GM21390 (cell line): ENCODE measurements around the gene DMAC2.
"Not testable (repeated sequence)": the region's sequence is repeated elsewhere in the genome, so short reads cannot be mapped to it uniquely, and the experiment has no call there.

Experiments used
- ATAC-seq: cut with Tn5 transposase; IDR thresholded peaks from one replicate; pipeline ENCODE4 v1.9.1; 2021; ENCODE audit not compliant: unreplicated experiment

Gene DMAC2

DNA sequence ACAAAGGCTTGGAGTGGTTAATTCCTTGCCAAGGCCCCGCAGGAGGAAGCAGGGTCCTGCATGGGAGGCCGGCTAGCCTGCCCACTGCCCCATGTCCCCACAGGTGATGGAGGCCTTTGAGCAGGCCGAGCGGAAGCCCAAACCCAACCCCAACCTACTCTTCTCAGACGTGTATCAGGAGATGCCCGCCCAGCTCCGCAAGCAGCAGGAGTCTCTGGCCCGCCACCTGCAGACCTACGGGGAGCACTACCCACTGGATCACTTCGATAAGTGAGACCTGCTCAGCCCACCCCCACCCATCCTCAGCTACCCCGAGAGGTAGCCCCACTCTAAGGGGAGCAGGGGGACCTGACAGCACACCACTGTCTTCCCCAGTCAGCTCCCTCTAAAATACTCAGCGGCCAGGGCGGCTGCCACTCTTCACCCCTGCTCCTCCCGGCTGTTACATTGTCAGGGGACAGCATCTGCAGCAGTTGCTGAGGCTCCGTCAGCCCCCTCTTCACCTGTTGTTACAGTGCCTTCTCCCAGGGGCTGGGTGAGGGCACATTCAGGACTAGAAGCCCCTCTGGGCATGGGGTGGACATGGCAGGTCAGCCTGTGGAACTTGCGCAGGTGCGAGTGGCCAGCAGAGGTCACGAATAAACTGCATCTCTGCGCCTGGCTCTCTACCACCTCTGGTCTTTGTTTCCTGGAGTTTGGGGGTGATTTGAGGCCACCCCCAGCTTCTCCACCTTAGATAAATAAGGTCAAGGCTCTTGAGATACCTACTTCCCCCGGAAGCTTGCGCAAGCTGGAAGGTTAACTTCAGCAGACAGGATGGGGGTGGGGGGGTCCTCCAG is 15.2 kb downstream of the DMAC2 start:
- ATAC-seq: no peak

DNA sequence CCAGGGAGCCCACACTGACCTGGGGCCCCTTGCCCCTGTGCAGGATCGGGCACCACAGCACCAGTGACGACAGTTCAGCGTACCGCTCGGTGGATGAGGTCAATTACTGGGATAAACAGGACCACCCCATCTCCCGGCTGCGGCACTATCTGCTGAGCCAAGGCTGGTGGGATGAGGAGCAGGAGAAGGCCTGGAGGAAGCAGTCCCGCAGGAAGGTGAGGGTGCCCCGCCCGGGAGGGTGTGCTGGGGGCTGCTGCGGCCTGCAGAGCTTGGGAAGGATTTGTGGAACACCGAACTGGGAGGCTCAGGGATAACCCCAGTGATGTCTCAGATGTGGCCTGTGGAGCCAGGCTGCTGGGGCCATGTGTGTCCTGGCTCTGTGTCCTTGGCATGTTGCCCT is 16.8 kb downstream of the DMAC2 start:
- ATAC-seq: no peak

DNA sequence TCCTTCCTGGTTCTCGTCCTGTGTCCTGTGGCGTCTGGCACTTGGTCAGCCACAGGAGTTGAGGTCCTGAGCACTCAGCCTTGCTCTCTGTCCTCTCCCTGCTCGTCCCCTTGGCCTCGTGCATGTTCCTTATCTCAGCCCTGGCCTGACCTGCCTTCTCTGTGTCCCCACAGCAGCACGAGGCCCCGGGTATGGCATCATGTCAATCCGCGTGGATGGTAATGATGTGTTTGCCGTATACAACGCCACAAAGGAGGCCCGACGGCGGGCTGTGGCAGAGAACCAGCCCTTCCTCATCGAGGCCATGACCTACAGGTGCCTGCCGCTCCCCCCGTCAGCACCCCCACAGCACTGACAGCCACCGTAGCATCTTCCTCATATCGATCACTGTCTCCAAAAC is 17.3 kb downstream of the DMAC2 start:
- ATAC-seq: no peak

GRCh38 chr19:41421973-41422372 is 17.7 kb downstream of the DMAC2 start:
- ATAC-seq: no peak

- ATAC-seq: no peak
These were observed 18.4 kb downstream of the DMAC2 start for GRCh38 chr19:41421314-41421713.

DNA sequence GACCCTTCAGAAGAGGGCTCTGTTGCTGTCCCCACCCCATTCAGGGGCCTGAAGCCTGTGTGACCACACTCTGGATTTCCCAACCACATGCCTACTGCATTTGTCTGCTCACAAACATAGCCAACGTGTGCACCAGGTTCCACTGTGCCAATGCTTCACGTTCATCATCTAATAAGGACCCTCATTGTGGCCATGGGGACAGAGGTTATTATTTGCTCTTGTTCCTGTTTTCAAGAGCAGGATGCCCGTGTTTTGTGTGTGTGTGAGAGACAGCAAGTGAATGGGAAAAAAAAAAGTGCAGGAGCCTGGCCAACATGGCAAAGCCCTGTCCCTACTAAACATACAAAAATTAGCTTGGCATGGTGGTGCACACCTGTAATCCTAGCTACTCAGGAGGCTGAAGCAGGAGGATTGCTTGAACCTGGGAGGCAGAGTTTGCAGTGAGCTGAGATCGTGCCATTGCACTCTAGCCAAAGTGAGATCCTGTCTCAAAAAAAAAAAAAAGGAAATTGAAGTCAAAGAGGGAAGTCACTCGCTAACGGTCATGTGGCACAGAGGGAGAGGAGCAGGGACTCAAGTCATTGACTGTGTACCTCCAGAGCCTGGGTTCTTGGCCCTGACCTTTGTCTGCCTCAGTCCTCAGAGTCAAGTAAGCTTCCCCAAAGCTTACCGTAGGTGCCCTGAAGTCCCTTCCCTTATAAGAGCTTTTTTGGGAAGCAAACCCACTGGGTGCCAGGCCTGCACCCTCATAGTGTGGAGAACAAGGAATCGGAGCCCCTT is 19.4 kb downstream of the DMAC2 start:
- no peak for ATAC-seq

DNA sequence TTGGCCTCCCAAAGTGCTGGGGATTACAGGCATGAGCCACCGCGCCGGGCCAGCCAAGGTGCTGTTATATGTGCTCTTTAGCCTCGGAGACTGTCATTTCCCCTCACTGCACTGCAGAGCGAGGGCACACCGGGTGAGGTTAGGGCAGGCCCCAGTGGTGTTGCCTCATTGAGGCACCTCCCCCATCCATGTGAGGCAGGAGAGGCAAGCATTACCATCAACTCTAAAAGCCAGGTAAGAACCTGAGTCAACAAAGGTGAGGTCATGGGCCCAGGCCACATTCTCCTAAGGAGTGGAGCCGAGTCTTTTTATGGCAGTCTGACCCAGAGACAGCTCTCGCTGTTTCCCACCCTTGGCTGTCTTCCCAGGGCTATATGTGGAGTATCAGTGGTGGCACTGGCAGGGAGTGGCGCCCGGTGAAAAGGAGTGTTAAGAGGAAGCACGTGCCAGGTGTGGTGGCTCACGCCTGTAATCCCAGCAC is 23.5 kb downstream of the DMAC2 start:
- ATAC-seq: no peak

DNA sequence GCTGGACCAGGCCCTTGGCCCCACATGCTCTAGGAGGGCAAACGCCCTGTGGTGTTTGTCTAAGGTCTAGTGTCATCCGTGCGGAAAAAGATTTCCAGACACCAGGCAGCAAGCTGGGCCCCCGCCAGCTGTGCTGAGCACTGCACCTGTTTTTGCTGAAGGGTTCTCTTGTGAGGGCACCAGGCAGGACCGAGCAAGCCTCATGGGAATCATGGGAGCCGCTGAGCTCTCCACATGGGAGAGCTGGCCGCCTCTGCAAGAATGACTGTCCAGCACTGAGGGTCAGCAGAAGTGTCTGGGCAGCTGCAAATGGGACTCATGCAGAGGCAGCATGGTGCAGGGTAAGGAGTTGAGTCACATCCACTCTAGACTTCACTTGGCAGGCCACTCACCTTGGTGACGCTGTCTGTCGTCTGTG is 24.5 kb downstream of the DMAC2 start:
- ATAC-seq: no peak

DNA sequence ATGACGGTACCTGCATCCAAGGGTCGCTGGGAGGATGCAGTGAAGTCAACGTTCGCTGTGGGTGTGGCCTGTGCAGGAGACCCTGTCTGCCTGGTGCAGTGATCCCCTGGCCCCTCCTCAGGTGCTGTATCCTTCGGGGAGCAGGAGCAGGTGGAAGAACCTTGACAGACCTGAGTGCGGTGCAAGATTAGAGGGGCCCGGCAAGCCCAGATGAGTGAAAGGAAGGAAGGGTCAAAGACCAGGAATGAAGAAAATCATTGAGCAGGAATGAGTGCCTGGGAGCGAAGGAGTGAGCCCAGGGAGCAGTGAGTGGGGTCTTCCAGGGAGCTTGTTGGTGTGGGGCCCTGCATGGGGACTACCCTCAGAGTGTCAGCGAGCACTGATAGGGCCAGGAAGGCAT is 25.3 kb downstream of the DMAC2 start:
- no peak for ATAC-seq

DNA sequence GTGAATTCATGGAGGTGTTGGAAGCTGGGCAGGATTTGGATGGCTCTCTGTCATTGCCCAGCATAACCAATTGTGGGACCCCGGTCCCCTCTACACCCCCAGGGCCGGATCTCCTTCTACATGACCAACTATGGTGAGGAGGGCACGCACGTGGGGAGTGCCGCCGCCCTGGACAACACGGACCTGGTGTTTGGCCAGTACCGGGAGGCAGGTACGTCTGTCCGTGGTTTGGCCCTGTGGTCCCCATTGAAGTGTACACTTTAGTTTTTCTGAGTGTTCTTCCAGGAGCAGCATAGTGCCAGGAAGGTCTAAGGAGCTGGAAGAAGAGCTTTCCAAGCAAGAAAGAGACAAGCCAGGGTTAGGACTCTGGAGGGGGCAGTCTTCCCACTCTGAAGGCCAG is 25.8 kb downstream of the DMAC2 start:
- no peak for ATAC-seq

- no peak for ATAC-seq
These were observed 26.8 kb downstream of the DMAC2 start for GRCh38 chr19:41412953-41413352.

- no peak for ATAC-seq
These were observed 27.8 kb downstream of the DMAC2 start for GRCh38 chr19:41411968-41412265.

DNA sequence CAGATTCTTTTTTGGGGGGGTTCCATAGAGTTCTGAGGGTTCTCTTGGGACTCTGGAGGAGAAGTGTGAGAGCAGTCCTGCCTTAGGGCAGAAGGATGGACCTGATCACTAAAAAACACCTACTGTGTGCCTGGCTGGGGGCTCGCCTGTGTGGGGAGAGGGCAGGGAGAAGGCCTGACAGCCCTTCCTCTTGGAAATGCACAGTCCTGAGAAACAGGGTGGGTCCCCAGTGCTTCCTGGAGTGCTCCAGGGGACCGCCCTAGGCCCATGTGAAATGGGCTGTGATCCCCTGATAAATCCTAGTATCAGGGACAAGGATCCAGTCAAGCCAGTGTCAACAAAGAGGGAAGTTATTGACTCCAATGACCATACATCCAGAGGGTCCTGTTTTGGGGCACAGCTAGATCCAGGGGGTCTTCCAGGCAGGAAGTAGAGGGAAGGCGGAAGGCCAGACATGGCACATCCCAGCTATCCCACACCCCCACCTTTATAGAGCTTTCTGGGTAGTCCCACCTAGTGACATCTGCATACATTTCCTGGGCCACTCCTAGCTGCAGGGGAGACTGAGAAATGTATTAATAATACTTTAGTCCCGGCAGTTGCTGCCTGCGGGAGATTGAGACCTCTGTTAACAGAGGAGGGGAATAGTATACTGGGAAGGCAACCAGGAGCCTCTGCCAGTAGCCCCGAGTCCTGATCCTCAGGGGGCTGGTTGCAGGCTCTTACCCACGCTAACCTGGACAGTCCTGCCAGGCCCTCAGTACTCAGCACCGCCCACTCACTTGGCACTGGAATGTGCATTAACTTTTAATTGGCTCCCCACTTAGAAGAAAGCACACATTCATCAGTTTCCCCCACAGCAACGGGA is 28.4 kb downstream of the DMAC2 start:
- ATAC-seq: no peak

- no peak for ATAC-seq
These were observed 29.2 kb downstream of the DMAC2 start for GRCh38 chr19:41410336-41411054.

- no peak for ATAC-seq
These were observed 30.4 kb downstream of the DMAC2 start for GRCh38 chr19:41409288-41409687.

DNA sequence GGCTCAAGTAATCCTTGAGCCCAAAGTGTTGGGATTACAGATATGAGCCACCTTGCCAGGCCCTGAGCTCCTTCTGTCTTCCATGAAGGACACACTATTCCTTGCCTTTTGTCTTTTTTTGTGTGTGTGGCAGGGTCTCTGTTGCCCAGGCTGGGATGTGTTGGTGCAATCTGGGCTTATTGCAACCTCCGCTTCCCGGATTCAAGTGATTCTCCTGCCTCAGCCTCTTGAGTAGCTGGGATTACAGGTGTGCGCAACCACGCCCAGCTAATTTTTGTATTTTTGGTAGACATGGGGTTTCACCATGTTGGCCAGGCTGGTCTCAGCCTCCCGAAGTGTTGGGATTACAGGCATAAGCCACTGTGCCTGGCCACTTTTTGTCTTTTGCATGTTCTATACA is 30.9 kb downstream of the DMAC2 start:
- not testable (repeated sequence) for ATAC-seq

- ATAC-seq: no peak
These were observed 31.5 kb downstream of the DMAC2 start for GRCh38 chr19:41408256-41408655.

DNA sequence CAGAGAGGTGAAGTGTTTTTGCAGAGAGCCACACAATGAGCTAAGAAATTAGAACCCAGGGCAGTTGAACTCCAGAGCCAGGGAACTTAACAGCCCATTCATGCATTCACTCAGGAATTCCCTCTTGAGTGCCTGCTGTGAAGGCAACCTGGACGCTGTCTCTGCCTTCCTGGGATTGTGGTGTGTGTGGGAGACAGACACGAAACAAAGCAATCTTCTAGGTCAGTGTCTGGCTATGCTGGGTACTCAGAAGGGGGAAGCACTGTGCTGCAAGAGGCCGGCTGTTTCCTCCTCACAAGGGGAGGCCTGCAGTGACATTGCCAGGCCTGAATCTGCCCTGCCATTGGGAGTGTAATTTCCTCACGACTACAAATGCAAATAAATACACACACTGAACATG is 32.4 kb downstream of the DMAC2 start:
- ATAC-seq: no peak

DNA sequence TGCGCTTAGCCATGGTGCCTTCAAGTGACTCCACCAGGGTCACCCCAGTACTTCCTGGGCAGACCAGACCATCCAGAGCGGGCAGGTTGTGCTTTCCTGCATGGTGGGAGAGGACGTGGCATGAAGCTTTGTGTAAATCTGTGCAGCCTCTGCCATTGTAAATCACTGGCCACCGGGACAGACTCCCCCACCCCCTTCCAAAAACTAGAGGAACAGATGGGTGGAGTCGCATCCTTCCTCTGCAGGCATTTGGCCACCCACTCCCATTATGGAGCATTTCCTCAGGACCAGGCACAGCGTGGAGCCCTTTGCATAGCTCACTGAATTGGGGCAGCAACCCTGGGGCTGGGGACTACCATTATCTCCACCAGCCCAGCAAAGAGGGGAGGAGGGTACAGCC is 33.9 kb downstream of the DMAC2 start:
- no peak for ATAC-seq

- ATAC-seq: no peak
These were observed 36.3 kb downstream of the DMAC2 start for GRCh38 chr19:41403181-41403970.
